Skeletal muscle cell (primary cell): ENCODE measurements around the gene ALOX5AP.

Experiments used
- DNase-seq: peaks from one replicate; pipeline ENCODE4 v3.0.0-alpha.2; 2010; ENCODE audit warnings: low read depth
- H3K4me3 ChIP-seq: 2 replicates; pipeline ENCODE4 v1.5.1; 2011; ENCODE audit warnings: low read depth, mild to moderate bottlenecking, control low read depth, low read length, moderate library complexity

ALOX5AP gene

DNA sequence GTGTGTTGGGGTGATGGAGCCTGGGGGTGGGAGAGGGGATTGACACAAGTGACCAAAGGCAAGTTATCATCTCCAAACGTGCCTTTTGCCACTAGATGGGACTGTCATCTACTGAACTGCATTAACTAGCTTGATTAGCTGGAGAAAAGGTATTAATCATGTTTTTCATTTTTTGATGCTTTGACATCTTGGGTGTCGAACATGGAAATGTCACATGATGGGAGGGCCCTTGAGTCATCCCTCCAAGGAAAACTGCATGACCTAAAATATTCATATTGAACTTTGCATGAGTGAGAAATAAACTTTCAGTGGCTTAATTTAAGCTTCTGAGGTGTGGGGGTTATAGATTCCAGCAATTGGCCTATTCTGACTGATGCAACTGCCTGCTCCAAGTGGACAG lies 73.3 kb downstream of the ALOX5AP start:
- no peak overlapping the region for H3K4me3 ChIP-seq
- DNase-seq = no peak

DNA sequence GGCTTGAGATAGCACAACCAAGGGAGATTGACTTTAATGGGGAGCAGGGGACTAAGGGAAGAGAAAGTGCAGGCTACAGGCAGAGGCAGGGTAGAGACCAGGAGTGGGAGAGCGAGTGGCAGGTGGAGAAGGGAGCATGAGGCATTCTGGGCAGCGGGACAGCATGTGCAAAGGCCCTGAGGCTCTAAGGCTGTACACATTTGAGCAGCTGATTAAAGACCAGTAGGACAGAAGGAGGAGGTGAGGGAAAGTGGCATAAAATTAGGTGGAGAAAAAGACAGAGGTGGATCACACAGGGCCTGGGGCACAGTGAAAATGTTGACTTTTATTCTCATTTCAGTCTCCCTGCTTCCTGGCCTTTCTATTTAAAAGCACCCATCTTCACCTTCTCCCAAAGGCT lies 74.4 kb downstream of the ALOX5AP start:
- no peak for DNase-seq
- no peak overlapping the region for H3K4me3 ChIP-seq

DNA sequence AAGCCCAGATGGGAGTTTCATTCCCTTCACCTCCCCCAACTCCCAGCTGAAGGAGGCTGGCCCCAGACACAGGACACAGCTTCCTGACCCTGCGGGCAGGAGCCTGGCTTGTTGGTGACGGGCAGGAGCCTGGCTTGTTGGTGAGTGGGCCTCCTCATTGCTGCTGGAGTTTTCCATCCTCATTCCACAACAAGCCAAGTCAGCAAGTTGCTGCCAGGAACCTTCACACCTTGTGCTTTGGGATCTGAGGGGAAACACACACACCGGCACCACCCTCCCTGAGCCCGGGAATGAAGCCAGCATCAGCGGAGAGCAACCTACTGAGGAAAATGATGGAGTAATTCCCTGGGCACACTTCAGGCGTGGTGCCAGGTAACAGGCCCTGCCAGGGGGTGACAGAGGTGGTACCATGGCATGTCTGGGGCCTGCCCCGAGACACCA lies 74.9 kb downstream of the ALOX5AP start:
- no peak overlapping the region for H3K4me3 ChIP-seq
- no peak for DNase-seq

DNA sequence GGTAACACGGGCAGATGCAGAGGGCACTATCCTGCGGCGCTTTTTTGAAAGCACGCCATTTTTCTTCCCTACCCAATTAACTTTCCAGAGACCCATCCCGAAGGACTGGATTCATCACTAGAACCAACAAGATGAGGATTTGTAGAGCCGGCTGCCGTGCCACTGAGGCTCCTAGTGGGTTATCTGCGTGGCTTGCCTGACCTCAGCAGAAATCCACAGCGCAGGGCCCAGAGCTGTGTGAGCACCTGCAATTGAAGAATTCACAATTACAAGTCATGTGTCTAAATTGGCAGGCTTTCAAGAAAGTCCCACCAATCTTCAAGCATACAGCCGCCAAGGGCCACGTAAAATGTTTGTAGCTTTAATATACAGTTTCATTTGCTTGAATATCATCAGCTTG lies 75.5 kb downstream of the ALOX5AP start:
- DNase-seq = no peak
- no peak overlapping the region for H3K4me3 ChIP-seq
